GM10847 (cell line): ENCODE measurements around the gene MMD.

Source experiments
- POLR2A ChIP-seq: IDR thresholded peaks from 2 replicates; pipeline ENCODE4 v1.6.1; 2011; ENCODE audit not compliant: insufficient read length; ENCODE audit errors: extremely low read depth

MMD gene

DNA sequence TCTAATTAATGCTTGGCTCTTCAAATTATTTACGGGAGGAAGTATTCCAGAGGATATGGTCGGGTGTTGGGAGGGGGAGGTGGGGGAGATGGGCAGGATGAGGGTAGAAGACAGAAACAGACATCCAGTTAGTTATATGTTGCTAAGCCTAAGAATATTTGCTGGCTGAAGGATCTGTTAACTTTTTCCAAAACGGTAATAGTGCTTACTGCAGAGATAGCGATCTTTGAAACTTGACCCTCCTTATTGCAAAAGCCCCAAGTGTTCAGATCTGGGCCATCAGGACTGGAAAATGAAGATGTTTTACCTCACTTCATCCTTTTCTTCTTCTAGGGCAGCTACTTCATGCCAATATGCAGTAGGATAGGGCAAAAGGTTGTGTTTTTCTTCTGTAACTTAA, 27.0 kb upstream of the MMD start:
- TF ChIP-seq POLR2A: no peak

DNA sequence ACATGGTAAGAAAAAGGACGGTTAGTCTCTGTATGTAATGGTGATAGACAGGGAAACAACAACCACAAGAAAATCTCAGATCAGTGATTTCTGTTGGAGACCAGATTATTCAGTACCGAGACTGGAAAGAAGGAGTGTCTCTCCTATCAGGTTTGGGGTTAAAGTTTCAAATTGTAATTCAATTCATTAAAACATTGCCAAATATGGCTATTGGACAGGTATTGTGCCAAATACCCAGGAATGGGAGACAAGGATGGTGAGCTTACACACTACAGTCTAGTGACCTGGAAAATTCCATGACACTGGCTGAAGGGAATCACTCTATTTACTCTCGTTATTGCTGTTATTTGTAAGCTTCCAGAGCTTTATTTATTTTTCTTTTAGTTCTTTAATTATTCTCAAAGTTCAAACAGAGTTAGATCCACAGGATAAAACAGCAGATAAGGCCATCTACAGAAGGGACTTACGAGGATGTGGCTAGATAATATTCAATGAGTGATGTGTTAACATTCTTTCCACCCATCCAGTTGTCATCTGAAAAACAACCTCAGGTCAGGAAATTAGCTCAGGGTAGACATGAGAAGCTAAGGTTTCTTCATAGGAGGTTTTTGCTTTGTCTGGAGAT, 25.1 kb upstream of the MMD start:
- no peak for TF ChIP-seq POLR2A

DNA sequence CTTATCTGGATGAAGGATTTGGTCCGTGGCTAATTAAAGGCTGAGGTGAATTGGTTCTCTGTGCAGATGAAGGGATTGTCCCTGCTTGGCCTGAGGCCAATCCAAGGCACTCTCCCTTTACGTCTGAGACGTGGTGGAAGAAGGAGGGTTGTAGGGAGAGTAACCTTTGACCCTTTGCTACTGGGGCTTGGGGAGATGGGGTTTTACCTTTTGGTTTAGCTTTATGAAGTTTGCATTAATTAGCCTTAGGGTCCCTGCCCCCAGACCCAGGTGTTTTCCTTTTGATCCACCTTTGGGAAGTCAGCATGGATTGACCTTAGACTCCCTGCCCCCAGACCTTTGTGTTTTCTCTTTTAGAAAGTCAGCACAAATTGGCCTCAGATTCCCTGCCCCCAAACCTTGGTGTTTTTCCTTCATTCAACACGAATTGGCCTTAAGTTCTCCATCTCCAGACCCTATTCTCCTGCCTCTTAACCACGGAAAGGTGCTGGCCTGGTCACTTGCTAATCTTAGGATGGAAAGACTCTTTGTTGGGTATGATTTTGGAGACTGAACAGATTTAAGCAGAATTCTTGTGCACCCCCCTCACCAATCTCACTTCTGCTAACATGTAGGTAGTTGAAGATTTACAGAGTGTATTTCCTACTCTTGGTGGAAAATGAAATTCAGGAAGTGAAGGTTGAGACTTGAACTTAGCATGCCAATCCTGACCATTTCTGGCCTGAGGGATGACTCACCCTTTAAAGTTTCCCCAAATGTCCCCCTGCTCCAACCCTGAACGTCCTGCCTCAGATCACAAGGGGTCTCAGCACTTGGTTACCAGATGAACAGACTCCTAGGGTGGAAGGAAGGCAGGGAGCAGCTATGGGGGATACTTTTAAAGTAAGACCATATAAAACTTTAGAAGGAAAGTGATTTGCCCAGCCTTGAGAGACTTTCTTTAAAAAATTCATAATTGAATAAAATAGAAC, 23.1 kb upstream of the MMD start:
- no peak for TF ChIP-seq POLR2A

DNA sequence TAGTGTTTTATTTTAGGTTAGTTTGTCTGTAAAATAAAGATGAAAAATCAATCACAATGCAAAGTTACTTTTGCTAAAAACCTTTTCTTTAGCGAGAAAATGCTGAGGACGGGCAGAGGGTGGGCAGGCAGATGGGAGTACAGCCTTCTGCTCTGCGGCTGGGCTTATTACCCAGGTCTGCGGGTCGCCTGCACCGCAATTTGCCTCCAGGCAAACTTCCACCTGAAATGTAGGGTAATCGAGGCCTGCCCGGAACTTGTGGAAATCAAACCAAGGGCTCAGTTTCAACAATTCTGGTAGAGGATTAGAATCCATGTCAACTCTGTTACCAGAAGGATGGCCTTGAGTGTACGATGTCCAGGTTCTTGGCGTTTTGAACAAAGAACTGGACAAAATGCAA, 22.3 kb upstream of the MMD start:
- no peak for TF ChIP-seq POLR2A

DNA sequence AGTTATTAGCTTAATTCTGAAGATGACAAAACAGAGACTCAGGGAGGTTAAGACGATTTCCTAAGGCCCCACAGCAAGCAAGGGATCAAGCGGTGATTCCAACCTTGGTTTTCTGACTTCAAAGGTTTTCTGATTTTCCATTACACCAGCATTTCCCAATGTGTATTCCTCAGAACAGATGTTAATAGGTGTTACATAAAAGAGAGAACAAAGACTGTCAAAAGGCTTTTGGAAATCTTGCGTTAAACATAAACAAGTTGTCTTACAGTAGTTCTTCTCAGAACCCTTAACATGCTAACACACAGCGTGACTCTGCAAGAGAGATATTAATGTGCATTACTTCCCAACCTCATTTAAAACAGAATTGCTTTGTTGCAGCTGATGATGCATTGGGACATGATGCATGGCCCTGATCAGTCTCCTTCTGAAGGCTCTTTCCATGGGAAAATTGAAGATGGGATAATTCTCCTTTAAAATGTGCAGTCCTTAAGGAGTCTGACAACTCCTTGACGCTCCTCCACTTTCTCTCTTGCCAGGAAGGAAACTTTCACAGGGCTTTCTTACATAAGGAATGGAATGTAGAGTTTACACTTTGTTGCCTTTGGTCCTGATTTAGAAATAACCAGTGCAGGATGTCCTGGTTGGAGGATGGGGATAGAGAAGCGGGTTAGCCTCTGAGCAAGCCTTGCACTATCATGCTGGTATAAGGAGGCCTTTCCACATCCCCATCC, 21.5 kb upstream of the MMD start:
- TF ChIP-seq POLR2A: no peak

DNA sequence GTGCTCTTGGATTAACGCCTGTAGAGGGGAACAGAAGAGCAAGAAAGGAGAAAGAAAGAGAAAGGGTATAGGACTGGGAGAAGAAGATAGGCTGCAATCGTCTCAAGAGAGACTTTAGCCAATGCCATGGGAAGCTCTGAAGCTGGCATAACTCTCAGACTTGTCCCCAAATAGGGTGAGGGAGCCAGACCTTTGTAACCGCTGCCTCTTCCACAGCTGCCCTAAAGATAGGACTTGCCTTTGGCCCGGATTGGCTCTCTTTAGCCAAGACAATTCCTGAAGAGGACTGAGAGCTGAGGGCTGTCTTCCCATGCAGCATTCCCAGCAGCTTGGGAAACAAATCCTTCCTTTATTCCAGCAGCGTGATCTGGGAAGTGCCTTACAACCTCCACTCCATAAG, 20.8 kb upstream of the MMD start:
- no peak for TF ChIP-seq POLR2A

DNA sequence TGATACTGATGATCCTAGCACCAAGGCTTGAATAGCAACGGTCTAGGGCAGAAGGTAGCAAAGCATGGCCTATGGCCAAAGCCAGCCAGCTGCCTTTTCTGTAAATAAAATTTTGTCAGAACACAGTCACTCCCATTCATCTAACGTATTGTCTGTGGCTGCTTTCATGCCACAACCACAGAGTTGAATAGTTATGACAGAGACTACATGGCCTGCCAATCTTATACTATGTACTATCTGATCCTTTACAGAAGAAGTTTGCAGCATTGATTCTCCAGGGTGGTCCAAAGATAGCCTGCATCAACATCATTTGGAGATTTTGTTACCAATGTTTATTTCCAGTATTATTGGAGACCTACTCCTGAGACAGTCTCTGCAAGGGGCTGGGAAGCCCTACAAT, 19.9 kb upstream of the MMD start:
- TF ChIP-seq POLR2A: no peak

DNA sequence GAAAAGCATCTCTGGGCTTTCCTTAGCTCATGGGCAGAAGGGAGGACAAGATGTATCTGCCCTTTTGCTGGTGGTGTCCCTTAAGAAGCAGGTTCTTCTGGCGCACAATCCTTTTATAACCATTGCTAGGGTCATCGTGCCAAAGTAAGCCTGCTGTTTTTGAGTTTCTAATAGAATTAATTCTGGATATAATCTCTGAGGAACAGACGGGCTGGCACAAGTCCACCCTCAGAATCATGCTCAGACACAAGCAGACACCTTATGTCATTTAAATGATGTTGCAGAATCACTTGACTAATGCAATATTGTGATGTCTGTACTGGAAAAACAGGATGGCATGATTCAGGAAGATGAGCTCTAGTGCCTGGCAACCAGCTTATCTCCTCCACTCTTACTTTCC, 18.8 kb upstream of the MMD start:
- no peak for TF ChIP-seq POLR2A

DNA sequence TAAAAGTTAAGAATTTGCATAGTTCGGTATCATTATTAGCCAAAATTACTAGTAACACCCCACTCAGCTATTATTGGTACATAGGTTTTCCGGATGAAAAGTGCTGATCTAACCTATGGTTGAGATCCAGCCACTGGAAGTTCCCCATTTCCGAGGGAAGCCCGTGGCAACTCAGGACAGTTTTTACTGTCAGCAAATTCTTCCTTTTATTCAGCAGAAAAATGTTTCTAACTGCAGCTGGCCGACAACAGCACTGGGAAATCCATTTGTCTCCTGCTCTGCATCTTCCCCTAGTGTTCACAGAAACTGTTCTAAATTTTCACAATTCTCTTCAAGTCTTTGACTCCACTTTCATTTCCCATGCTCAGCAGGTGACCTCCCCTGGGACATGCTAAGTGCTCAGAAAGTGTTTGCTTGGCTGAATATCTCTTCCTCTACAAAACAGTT, 15.5 kb upstream of the MMD start:
- TF ChIP-seq POLR2A: no peak

DNA sequence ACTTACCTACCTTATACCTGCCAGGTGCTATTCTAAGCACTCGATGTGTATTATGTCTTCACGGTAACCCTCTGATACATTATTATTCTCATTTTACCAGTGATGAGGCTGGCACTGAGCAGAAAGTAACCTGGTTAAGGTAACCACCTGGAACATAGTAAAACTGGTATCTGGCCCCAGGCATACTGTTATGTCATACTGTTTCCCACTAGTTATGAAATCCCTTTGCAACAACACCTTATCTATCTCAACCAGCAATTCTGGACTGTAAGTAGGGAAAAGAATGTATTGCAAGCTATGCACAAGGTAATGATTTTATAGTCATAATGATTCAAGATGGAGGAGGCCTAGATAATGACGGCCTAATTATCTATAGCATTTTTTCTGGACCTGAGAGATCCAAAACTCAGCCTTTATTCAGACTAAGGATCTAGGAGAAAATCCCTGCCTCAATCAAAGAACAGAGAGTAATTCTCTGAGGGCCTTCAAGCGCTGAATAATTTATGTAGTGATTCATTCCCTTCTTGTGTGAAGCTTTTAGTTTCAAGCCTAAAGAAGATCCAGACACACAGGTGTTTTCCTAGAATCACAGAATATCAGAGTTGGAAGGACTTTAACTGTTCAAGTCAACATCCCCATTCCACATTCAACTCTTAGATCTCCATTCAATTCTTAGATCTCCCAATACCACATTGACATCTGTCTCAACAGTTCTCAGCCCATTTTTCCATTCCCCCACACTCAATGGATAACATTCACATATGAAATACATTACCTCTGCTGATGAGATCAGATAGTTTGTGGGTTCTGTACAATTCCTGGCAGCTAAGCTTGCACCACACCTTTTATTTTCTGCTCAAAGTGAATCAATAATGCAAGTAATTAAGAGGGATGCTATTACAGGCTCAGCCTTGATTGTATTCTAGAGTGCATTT, 14.9 kb upstream of the MMD start:
- TF ChIP-seq POLR2A: no peak

DNA sequence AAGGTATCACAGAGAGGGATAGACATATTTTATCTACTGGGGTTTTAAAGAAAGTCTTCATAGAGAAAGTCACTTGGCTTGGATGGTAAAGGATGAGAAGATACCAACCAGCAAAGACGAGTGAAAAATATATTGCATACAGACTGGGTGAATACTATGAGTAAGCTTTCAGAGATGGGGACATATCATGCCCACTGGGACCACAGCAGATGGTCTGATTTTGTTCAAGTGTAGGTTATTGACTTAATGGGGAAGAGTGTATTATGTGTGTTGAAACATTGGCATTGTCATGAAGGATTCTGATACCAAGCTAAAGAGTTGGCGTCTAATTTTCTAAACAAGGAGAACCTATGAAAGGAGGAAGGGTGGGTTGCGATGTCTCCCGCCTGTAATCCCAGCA, 13.8 kb upstream of the MMD start:
- no peak for TF ChIP-seq POLR2A

DNA sequence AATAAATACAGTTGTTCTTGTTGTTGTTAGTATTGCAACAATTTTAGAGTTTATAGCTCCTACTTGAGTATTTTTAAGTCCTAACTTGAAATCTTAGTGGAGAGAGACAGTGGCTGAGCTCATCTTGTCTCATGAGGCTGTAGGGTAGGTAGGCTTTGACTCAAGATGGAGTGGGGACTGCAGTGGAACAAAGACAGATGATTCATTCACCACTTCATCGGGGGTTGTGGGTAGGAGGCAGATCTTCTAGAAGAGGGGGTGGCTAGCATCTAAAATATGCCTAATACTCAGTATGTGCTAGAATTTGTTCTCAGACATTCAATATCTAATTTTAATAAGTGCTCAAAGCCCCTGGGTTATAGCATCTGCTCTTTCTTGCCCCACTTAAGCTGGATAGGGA, 13.1 kb upstream of the MMD start:
- no peak for TF ChIP-seq POLR2A

DNA sequence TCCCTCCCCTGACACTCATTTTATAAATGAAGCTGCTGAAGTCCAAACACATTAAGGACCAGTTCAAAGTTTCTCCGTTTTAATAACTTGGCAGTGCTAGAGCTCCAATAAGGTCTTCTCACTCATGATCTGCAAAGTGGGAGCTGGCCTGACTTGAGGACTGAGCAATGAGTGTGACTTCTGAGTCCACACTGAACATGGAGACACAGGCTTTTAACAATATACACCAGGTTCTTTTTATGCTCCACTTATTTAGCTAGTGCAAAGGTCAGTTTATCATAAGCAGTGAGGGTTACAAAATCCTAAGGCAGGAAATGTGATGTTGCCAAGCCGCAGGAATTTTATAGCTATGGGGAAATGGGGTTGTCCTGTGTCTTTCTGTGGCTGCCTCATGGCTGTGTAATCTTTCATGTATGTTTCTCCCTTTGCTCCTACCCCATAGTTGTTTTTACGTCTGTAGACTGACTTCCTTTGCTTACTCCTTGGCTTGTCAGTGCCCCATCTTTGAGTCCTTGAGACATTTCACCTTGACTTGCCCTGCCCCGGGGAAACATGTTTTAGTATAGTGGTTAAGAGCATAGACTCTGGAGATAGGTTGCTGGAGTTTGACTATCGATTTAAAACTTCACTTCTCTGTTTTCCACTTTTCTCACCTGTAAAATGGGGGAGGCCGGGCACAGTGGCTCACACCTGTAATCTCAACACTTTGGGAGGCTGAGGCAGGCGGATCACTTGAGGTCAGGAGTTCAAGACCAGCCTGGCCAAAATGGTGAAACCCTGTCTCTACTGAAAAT, 12.2 kb upstream of the MMD start:
- TF ChIP-seq POLR2A: no peak

DNA sequence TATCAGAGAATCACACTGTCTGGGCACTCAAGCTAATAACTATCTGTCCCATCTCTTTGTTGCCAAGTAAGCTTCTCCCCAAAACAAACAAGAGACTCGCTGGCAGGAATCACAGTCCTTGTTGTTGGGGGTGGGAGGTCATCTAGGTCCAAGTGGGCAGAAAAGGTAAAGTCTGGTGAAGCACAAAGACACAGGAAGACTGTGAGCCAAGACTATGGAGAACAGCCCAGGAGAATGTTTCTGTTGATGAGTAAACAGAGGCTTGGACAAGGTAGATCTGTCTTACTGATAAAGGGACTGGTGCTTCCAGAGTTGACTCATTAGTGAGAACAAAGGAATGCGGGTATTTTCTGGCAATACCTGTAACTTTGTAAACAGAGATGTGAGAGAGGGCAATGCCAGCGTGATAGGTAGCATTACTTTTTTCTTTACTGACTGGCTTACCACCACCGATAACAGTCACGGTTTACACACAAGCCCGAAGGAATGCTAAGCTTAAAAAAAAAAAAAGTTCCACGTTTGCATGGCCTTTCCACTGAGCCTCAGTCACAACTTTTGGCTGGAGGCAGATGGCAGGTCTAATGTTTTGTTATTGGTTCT, 11.5 kb upstream of the MMD start:
- no peak for TF ChIP-seq POLR2A
